HepG2 (cell line): ENCODE measurements around the gene EFNA2. TPM values are rescaled to one million over a fixed set of nuclear protein-coding genes. Genes with fewer than 3 reads are reported as not detected.

ENCODE experiments used
- ARNT2 ChIP-seq: sonication (generic); formaldehyde crosslinking; IDR thresholded peaks from 2 replicates; pipeline ENCODE4 v1.8.0; 2022; ENCODE audit warnings: mild to moderate bottlenecking, low read depth, missing genetic modification reagents, moderate library complexity
- ERF ChIP-seq: IDR thresholded peaks from 2 replicates; pipeline ENCODE4 v1.6.1; 2018; ENCODE audit warnings: missing biosample characterization, missing genetic modification reagents
- HHEX ChIP-seq: IDR thresholded peaks from 2 replicates; pipeline ENCODE4 v1.6.1; 2016; ENCODE audit warnings: control low read depth
- HNRNPUL1 ChIP-seq: fragments of 200-400 bp; formaldehyde crosslinking; IDR thresholded peaks from 2 replicates; pipeline ENCODE4 v1.6.1; 2017; ENCODE audit warnings: low read depth, mild to moderate bottlenecking, low read length, moderate library complexity
- JUN ChIP-seq: sonication (generic); formaldehyde crosslinking; IDR thresholded peaks from 2 replicates; pipeline ENCODE4 v1.4.0; 2020; ENCODE audit warnings: mild to moderate bottlenecking, missing genetic modification reagents
- MED13 ChIP-seq: sonication (generic); formaldehyde crosslinking; IDR thresholded peaks from 2 replicates; pipeline ENCODE4 v1.5.0; 2020; ENCODE audit warnings: missing genetic modification reagents
- MXD4 ChIP-seq: IDR thresholded peaks from 2 replicates; pipeline ENCODE4 v1.6.1; 2016; ENCODE audit warnings: mild to moderate bottlenecking, missing biosample characterization, missing genetic modification reagents
- NFYB ChIP-seq: sonication (generic); formaldehyde crosslinking; IDR thresholded peaks from 2 replicates; pipeline ENCODE4 v1.4.0; 2020; ENCODE audit warnings: missing genetic modification reagents
- PRPF4 ChIP-seq: fragments of 200-400 bp; formaldehyde crosslinking; IDR thresholded peaks from 2 replicates; pipeline ENCODE4 v1.6.1; 2016; ENCODE audit warnings: low read length, low read depth; ENCODE audit not compliant: poor library complexity, severe bottlenecking
- SALL1 ChIP-seq: sonication (generic); formaldehyde crosslinking; IDR thresholded peaks from 2 replicates; pipeline ENCODE4 v1.8.0; 2022; ENCODE audit warnings: mild to moderate bottlenecking, missing genetic modification reagents
- SIN3A ChIP-seq: IDR thresholded peaks from 2 replicates; pipeline ENCODE4 v1.6.1; 2011; ENCODE audit warnings: low read depth, mild to moderate bottlenecking, control low read depth, low read length, borderline replicate concordance
- SP1 ChIP-seq, 2 experiments: fragments of 450-650 bp in 1 of 2; sonication (generic) in 1 of 2; formaldehyde crosslinking in 1 of 2; IDR thresholded peaks; 2 replicates each; pipeline versions ENCODE4 v1.4.0 to v1.6.1; 2016 to 2020; ENCODE audit warnings: missing genetic modification reagents in 1 of 2
- SP2 ChIP-seq: sonication (generic); formaldehyde crosslinking; IDR thresholded peaks from 2 replicates; pipeline ENCODE4 v1.5.1; 2020; ENCODE audit warnings: mild to moderate bottlenecking, missing genetic modification reagents
- TEAD3 ChIP-seq: optimal IDR thresholded peaks from 2 replicates; pipeline ENCODE3; 2016; ENCODE audit warnings: borderline replicate concordance
- YEATS2 ChIP-seq: sonication (generic); formaldehyde crosslinking; IDR thresholded peaks from 2 replicates; pipeline ENCODE4 v1.4.0; 2020; ENCODE audit warnings: missing genetic modification reagents, borderline replicate concordance
- ZNF136 ChIP-seq: sonication (generic); formaldehyde crosslinking; IDR thresholded peaks from 2 replicates; pipeline ENCODE4 v1.8.1; 2022; ENCODE audit warnings: low read depth, mild to moderate bottlenecking, moderate library complexity, missing genetic modification reagents
- ZNF331 ChIP-seq: sonication (generic); formaldehyde crosslinking; IDR thresholded peaks from 2 replicates; pipeline ENCODE4 v1.4.0; 2020; ENCODE audit warnings: missing genetic modification reagents
- ZNF430 ChIP-seq: sonication (generic); formaldehyde crosslinking; IDR thresholded peaks from 2 replicates; pipeline ENCODE4 v1.9.0; 2021; ENCODE audit warnings: mild to moderate bottlenecking, missing genetic modification reagents
- ZNF496 ChIP-seq: sonication (generic); formaldehyde crosslinking; IDR thresholded peaks from 2 replicates; pipeline ENCODE4 v1.8.1; 2023; ENCODE audit warnings: mild to moderate bottlenecking, moderate library complexity, missing genetic modification reagents; ENCODE audit not compliant: insufficient replicate concordance
- ZNF616 ChIP-seq: sonication (generic); formaldehyde crosslinking; IDR thresholded peaks from 2 replicates; pipeline ENCODE4 v1.5.0; 2020; ENCODE audit warnings: low read depth, mild to moderate bottlenecking, missing genetic modification reagents
- ZNF761 ChIP-seq: sonication (generic); formaldehyde crosslinking; conservative IDR thresholded peaks from 2 replicates; pipeline ENCODE4 v1.4.0; 2020; ENCODE audit warnings: mild to moderate bottlenecking, missing genetic modification reagents
- ZNF83 ChIP-seq: sonication (generic); formaldehyde crosslinking; IDR thresholded peaks from 2 replicates; pipeline ENCODE4 v1.4.0; 2020; ENCODE audit warnings: missing genetic modification reagents, mild to moderate bottlenecking, borderline replicate concordance
- polyA plus RNA-seq, 8 experiments: library from polyadenylated mRNA; depleted of rRNA in 3 of 8; stranded (reverse) in 7 of 8; unstranded in 1 of 8; fragments of >200 nt; fragmentation: Illumina TruSeq in 4 of 8; extraction: Trizol in 4 of 8; gene quantifications; 2 replicates each; pipeline versions ENCODE4 v1.2.1 to v1.2.3, GENCODE V29; 2011 to 2016; ENCODE audit warnings: low read depth in 4 of 8, missing spikeins in 1 of 8, mixed read lengths in 1 of 8; ENCODE audit not compliant: insufficient read depth in 1 of 8
- total RNA-seq, 5 experiments: library from RNA; depleted of rRNA; stranded (reverse); fragments of >200 nt; fragmentation: Illumina TruSeq; extraction: Trizol; gene quantifications; 2 replicates each; pipeline ENCODE4 v1.2.3, GENCODE V29; 2016; ENCODE audit warnings: low read depth in 1 of 5
- TF ChIP-seq, protein P1 (sequence below): sonication (generic); formaldehyde crosslinking; conservative IDR thresholded peaks from 2 replicates; pipeline ENCODE4 v1.4.0; 2020; ENCODE audit warnings: missing genetic modification reagents
- TF ChIP-seq, protein P2 (sequence below): sonication (generic); formaldehyde crosslinking; IDR thresholded peaks from 2 replicates; pipeline ENCODE4 v1.8.0; 2022; ENCODE audit warnings: missing genetic modification reagents, low read depth, mild to moderate bottlenecking, borderline replicate concordance
- TF ChIP-seq, protein P3 (sequence below): sonication (generic); formaldehyde crosslinking; IDR thresholded peaks from 2 replicates; pipeline ENCODE4 v1.4.0; 2020; ENCODE audit warnings: low read depth, missing genetic modification reagents

Gene EFNA2
- total and polyA plus RNA-seq, 2 of the 13 experiments (the other 11 are each of a cell fraction or from before 2014, with no cell fraction given): 6.0 to 9.9 TPM

DNA sequence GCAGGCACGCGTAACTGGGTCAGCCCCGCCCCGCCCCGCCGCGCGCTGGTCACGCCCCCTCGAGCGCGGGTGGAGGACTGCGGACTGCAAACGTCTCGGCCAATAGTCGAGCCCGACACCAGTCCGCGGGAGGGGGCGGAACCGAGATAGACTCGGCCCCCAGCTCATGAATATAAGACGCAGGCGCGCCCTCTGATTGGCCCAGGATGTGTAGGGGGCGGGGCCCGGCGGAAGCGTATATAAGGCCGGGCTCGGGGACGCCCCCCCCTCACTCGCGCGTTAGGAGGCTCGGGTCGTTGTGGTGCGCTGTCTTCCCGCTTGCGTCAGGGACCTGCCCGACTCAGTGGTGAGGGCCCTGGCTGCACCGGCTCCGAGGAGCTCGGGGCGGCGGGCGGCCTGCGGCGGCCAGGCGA, 16.6 kb upstream of the EFNA2 start, which contains the start of gene CIRBP (continued):
- TF ChIP-seq, protein P1, sequence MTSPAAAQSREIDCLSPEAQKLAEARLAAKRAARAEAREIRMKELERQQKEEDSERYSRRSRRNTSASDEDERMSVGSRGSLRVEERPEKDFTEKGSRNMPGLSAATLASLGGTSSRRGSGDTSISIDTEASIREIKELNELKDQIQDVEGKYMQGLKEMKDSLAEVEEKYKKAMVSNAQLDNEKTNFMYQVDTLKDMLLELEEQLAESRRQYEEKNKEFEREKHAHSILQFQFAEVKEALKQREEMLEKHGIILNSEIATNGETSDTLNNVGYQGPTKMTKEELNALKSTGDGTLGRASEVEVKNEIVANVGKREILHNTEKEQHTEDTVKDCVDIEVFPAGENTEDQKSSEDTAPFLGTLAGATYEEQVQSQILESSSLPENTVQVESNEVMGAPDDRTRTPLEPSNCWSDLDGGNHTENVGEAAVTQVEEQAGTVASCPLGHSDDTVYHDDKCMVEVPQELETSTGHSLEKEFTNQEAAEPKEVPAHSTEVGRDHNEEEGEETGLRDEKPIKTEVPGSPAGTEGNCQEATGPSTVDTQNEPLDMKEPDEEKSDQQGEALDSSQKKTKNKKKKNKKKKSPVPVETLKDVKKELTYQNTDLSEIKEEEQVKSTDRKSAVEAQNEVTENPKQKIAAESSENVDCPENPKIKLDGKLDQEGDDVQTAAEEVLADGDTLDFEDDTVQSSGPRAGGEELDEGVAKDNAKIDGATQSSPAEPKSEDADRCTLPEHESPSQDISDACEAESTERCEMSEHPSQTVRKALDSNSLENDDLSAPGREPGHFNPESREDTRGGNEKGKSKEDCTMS (CRISPR knock-in tag): no peak
- TF ChIP-seq, protein P2, sequence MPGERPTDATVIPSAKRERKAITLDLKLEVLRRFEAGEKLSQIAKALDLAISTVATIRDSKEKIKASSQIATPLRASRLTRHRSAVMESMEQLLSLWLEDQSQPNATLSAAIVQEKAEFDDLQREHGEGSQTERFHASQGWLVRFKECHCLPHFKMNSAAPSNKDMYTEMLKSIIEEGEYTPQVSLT (CRISPR knock-in tag): 0 out of 2 replicates have a peak, but pooled peaks have one; percentile 44
- peak; percentile 70 for TF ChIP-seq SP2 (CRISPR knock-in tag)
- peak; percentile 59; the same call in 1 of the 2 replicates for TF ChIP-seq MED13 (CRISPR knock-in tag)
- TF ChIP-seq ZNF761 (CRISPR knock-in tag): 0 out of 2 replicates have a peak, but pooled peaks have one; percentile 35
- peak; percentile 9 for TF ChIP-seq TEAD3 (CRISPR knock-in tag)
- TF ChIP-seq ZNF83 (CRISPR knock-in tag): no peak
- TF ChIP-seq JUN (CRISPR knock-in tag): 0 out of 2 replicates have a peak, but pooled peaks have one; percentile 43
- TF ChIP-seq ARNT2 (CRISPR knock-in tag): no peak
- 0 out of 2 replicates have a peak, but pooled peaks have one; percentile 52 for TF ChIP-seq HNRNPUL1
- no peak for TF ChIP-seq HHEX (CRISPR knock-in tag)
- TF ChIP-seq PRPF4: no peak
- TF ChIP-seq ZNF331 (CRISPR knock-in tag): peak; percentile 43; the same call in 1 of the 2 replicates
- peak; percentile 77 for TF ChIP-seq SP1 (IDR thresholded peaks at IDR 0.05)
- TF ChIP-seq SP1 (CRISPR knock-in tag; IDR thresholded peaks at IDR 0.05): peak; percentile 95
- TF ChIP-seq ZNF496 (CRISPR knock-in tag): no peak
- TF ChIP-seq ZNF136 (CRISPR knock-in tag): 0 out of 2 replicates have a peak, but pooled peaks have one; percentile 36
- 0 out of 2 replicates have a peak, but pooled peaks have one; percentile 13 for TF ChIP-seq ZNF430
- TF ChIP-seq ZNF616 (CRISPR knock-in tag): 0 out of 2 replicates have a peak, but pooled peaks have one; percentile 7
- 0 out of 2 replicates have a peak, but pooled peaks have one; percentile 34 for TF ChIP-seq MXD4 (CRISPR knock-in tag)
- TF ChIP-seq NFYB: peak; percentile 75
- peak; percentile 47; the same call in 1 of the 2 replicates for TF ChIP-seq YEATS2 (CRISPR knock-in tag)
- TF ChIP-seq, protein P3, sequence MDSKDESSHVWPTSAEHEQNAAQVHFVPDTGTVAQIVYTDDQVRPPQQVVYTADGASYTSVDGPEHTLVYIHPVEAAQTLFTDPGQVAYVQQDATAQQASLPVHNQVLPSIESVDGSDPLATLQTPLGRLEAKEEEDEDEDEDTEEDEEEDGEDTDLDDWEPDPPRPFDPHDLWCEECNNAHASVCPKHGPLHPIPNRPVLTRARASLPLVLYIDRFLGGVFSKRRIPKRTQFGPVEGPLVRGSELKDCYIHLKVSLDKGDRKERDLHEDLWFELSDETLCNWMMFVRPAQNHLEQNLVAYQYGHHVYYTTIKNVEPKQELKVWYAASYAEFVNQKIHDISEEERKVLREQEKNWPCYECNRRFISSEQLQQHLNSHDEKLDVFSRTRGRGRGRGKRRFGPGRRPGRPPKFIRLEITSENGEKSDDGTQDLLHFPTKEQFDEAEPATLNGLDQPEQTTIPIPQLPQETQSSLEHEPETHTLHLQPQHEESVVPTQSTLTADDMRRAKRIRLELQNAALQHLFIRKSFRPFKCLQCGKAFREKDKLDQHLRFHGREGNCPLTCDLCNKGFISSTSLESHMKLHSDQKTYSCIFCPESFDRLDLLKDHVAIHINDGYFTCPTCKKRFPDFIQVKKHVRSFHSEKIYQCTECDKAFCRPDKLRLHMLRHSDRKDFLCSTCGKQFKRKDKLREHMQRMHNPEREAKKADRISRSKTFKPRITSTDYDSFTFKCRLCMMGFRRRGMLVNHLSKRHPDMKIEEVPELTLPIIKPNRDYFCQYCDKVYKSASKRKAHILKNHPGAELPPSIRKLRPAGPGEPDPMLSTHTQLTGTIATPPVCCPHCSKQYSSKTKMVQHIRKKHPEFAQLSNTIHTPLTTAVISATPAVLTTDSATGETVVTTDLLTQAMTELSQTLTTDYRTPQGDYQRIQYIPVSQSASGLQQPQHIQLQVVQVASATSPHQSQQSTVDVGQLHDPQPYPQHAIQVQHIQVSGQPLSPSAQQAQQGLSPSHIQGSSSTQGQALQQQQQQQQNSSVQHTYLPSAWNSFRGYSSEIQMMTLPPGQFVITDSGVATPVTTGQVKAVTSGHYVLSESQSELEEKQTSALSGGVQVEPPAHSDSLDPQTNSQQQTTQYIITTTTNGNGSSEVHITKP (CRISPR knock-in tag): 0 out of 2 replicates have a peak, but pooled peaks have one; percentile 6
- peak; percentile 17; the same call in 1 of the 2 replicates for TF ChIP-seq ERF
- TF ChIP-seq SIN3A: peak; percentile 71; the same call in 1 of the 2 replicates
- TF ChIP-seq SALL1: peak; percentile 48
